ENCODE data around the gene ATG16L1. TPM values are rescaled to one million over a fixed set of nuclear protein-coding genes. Genes with fewer than 3 reads are reported as not detected.
A peak's percentile ranks its signal among the peaks of the same experiment; 100 is the strongest.

Gene ATG16L1
- total RNA-seq, 1 experiment from 2014 or later, result 42.0 TPM

- no peak for DNase-seq
- Histone ChIP-seq H4K5ac (ENCODE audit: insufficient read length, low read depth, low read length) (no peak overlapping the region), H3K18ac (ENCODE audit: insufficient read length, low read depth, low read length) (no peak overlapping the region), H2AK5ac (ENCODE audit: insufficient read length, low read length) (no peak overlapping the region), H2BK20ac (ENCODE audit: low read depth, low read length, poor library complexity, severe bottlenecking) (no peak overlapping the region), H2BK5ac (ENCODE audit: insufficient read length, low read length) (no peak overlapping the region), H3K79me2 (ENCODE audit: insufficient read depth, low read length) (no peaks in the 10 kb centered on the region), H3K9me3 (ENCODE audit: control insufficient read depth, low read depth, low read length) (no peaks in the 10 kb centered on the region), H3K9ac (ENCODE audit: extremely low read depth, insufficient read length, low read length) (no peak overlapping the region), H3K27ac (ENCODE audit: insufficient read length, low read depth, low read length) (no peak overlapping the region), H3T11ph (ENCODE audit: low read length) (no peak overlapping the region), H3K56ac (ENCODE audit: insufficient read length, low read depth, low read length) (no peak overlapping the region), H3K79me1 (ENCODE audit: insufficient read depth, low read depth, low read length, poor library complexity, severe bottlenecking) (no peaks in the 10 kb centered on the region), H3K4me1 (ENCODE audit: insufficient read depth, low read length) (peaks cover 8% of the 10 kb centered on the region; the same call in 1 of the 2 replicates), H2BK12ac (ENCODE audit: insufficient read length, low read depth, low read length) (no peak overlapping the region), H3K23ac (ENCODE audit: insufficient read length, low read depth, low read length) (no peak overlapping the region), H3K4ac (ENCODE audit: low read depth, low read length) (no peak overlapping the region), H4K8ac (replicated peaks; ENCODE audit: insufficient read length, low read depth, low read length) (no peak overlapping the region), H2BK120ac (ENCODE audit: low read depth, low read length, poor library complexity, severe bottlenecking) (no peak overlapping the region), H3K14ac (ENCODE audit: insufficient read depth, low read length) (no peak overlapping the region), H3K23me2 (ENCODE audit: insufficient read length, low read depth, low read length, poor library complexity, severe bottlenecking) (no peaks in the 10 kb centered on the region), H2BK15ac (ENCODE audit: low read depth, low read length) (no peak overlapping the region), H3K4me2 (ENCODE audit: insufficient read depth, insufficient read length, low read length) (no peak overlapping the region), H2AFZ (ENCODE audit: low read length) (no peak overlapping the region), H4K91ac (ENCODE audit: insufficient read length, low read depth, low read length) (no peak overlapping the region), H3K27me3 (ENCODE audit: insufficient read depth, low read length) (no peaks in the 10 kb centered on the region), H4K20me1 (ENCODE audit: control insufficient read depth, insufficient read depth, insufficient read length) (no peaks in the 10 kb centered on the region)
- Mint-ChIP-seq H3K4me3 (no peak overlapping the region), H3K9me3 (no peaks in the 10 kb centered on the region; a peak in 1 of 5 replicates), H3K4me1 (peaks cover 40 to 41% of the 10 kb centered on the region in 2 experiments), H3K36me3 (ENCODE audit: insufficient read depth in 1 of 3, low read depth in 3 of 3) (peaks cover 0 to 2% (median 0%) of the 10 kb centered on the region in 3 experiments; a peak in 2 of 7 replicates), H3K27me3 (ENCODE audit: low read depth) (peaks cover 4% of the 10 kb centered on the region), H3K27ac (peak overlapping the region in 2 of 3 experiments; percentile 63 to 72; a peak in 2 of 7 replicates)
- no CpG with 5 or more reads among the region's 18 CpGs for WGBS (ENCODE audit: extremely low coverage, insufficient read length, low lambda C conversion rate)
- TF ChIP-seq CTCF (conservative IDR thresholded peaks at IDR 0.05), result no peak
Measured at GRCh38 chr2:233210843-233211547, 40.5 kb upstream of the ATG16L1 start.

All from H9 (cell line).